Stimulated activated CD8-positive, alpha-beta memory T cell treated with anti-CD3 and anti-CD28 coated beads, Interleukin-7, amount 100 ng/mL, for 24 hours (primary cell): ENCODE results near the gene ZNF724.
"Not testable (repeated sequence)": the region's sequence is repeated elsewhere in the genome, so short reads cannot be mapped to it uniquely, and the experiment has no call there.

Experiments used
- DNase-seq: peaks from one replicate; pipeline ENCODE4 v3.0.0-alpha.2; 2020; ENCODE audit warnings: low read depth

Gene ZNF724

DNA sequence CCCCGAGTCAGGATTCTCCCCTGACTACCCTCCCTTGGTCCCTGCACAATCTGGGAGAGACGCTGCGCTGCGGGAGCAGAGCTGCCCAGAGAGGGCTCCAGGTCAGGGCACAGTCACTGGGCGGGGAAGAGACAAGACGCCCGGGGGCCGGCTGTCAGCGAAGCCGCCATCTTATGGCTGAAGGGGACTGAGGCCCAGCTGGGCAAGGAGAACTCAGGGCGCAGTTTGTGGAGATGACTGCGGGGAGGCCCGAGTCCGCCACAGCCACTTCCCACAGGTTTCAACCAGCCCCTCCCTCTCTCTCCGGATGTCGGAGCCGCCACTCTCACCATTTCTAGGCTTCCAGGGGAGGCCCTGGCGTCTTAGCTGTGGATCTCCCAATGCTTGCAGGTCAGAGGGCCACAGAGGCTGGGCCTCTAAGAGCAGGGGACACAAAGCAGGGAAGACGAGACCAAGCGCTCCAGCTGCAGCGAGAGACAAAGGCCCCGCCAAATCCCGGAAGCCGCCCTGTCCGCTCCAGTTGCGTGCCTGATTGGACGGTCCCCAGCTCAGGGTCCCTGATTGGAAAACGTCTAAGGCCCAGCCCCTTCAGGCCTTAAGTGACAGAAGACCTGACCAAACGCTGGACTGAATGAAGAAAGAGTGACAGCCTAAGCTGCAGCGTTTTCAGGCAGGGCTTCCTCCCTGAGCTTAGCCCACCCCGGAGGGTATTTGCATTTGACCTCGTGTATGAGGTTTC, at the start of gene ZNF724:
TSS of gene ZNF724 (minus strand) at position 484 of the 739 bp plus-strand sequence. CDS start at position 332, 152 bp downstream.
- peak; percentile 78 for DNase-seq

DNA sequence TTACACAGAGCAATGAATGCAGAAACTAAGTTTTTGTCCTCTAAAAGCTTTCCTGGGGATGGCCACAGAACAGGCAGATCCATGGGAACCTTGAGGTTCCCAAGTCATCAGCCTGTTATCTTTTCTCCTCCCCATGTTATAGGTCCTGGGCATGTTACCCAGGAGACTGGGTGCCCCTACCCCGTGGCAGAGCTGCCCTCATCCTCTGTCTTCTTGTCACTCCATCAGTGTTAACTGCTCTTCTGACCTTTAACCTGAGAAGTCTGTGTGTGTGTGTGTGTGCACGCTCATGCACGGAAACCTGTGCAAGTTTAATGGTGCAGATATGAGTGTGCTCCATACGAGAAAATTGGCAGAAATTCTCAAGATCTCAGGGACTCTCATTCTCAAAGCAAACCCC, 43.9 kb upstream of the ZNF724 start:
- DNase-seq = no peak

- not testable (repeated sequence) for DNase-seq
Observed at GRCh38 chr19:23289966-23290365, 39.8 kb upstream of the ZNF724 start.

- no peak for DNase-seq
Observed at GRCh38 chr19:23287620-23288019, 37.4 kb upstream of the ZNF724 start.

DNA sequence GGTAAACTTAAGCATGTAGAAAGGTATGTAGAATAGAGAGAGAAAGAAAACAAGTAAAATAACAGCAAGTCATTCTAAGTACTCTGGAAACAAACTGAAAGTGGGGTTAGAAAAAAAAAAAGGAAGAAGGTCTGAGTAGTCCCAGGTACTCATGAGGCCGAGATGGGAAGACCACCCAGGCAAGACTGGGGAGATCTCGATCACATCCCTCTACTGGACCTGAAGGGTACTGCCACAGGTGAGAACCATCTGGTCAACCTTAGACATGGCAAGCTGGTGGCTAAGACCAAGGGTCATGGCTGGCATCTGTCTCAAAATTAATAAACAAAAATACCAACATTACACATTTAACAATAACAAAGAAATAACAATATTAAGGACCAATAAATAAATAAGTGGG, 36.3 kb upstream of the ZNF724 start:
- no peak for DNase-seq

DNA sequence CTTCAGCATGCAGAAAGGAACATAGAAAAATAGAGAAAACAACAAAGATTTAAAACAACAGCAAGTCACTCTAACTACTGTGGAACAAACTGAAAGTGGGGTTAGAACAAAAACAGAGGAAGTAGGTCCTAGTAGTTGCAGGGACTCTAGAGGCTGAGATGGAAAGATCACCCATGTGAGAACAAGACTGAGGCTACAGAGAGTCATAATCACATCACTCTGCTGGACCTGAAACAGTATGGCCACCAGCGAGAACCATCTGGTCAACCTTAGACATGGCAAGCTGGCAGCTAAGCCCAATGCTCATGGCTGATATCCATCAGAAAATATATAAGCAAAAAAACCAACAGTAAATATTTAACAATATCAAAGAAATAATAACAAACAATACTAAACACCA, 35.8 kb upstream of the ZNF724 start:
- DNase-seq = no peak

DNA sequence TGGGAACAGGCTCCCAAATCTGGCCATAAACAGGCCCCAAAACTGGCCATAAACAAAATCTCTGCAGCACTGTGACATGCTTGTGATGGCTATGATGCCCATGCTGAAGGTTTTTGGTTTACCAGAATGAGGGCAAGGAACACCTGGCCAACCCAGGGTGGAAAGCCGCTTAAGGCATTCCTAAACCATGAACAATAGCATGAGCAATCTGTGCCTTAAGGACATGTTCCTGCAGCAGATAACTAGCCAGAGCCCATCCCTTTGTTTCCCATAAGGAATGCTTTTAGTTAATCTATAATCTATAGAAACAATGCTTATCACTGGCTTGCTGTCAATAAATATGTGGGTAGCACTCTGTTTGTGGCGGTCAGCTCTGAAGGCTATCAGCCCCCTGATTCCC, 35.1 kb upstream of the ZNF724 start:
- DNase-seq = not testable (repeated sequence)

DNA sequence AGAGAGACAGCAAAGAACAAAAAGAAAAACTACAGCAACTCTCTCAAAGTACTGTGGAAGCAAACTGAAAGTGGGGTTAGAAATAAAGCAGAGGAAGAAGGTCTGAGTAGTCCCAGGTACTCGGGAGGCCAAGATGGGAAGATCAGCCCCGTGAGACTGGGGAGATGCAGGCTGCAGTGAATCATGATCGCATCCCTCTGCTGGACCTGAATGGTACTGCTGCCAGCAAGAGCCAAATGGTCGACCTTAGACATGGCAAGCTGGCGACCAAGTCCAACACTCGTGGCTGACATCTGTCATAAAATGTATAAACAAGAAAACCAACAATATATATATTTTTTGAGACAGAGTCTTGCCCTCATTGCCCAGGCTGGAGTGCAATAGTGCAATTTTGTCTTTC, 33.7 kb upstream of the ZNF724 start:
- DNase-seq = peak; percentile 42

GRCh38 chr19:23281663-23282276, 31.6 kb upstream of the ZNF724 start:
- no peak for DNase-seq

DNA sequence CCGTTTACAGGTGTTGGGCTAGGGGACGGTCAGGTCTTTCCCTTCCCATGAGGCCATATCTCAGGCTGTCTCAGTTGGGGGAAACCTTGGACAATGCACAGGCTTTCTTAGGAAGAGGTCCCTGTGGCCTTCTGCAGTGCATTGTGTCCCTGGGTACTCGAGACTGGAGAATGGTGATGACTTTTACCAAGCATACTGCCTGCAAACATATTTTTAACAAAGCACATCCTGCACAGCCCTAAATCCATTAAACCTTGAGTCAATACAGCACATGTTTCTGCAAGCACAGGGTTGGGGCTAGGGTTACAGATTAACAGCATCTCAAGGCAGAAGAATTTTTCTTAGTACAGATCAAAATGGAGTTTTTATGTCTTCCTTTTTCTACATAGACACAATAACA, 27.9 kb upstream of the ZNF724 start:
- DNase-seq = not testable (repeated sequence)

GRCh38 chr19:23273590-23274412, 23.6 kb upstream of the ZNF724 start:
- DNase-seq = peak; percentile 90

DNA sequence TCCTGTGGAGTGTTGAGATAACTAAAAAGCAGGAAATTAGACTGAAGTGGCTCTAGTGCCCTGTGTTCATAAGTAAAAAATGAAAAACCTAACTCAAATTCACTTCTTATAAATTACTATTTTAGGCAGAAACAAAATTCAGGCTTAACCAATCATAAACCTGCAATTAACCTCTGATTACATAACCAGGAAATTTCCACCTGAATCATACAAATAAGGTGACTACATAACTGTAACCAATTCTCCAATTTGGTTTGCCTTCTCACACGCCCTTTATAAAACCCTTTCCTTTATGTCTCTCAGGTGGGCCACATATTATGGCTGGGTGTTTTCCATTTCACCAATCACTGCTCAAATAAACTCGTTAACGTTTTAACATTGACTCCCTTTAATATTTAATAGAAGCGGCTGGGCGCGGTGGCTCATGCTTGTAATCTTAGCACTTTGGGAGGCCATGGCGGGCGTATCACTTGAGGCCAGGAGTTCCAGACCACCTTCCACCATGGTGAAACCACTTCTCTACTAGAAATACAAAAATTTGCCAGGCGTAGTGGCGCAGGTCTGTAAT, 22.9 kb upstream of the ZNF724 start:
- DNase-seq = no peak

GRCh38 chr19:23263870-23264590, 13.8 kb upstream of the ZNF724 start:
- no peak for DNase-seq

- DNase-seq = no peak
Observed at GRCh38 chr19:23263396-23263795, 13.2 kb upstream of the ZNF724 start.

GRCh38 chr19:23262920-23263319, 12.7 kb upstream of the ZNF724 start:
- DNase-seq = no peak

- no peak for DNase-seq
Observed at GRCh38 chr19:23261496-23262020, 11.4 kb upstream of the ZNF724 start.

DNA sequence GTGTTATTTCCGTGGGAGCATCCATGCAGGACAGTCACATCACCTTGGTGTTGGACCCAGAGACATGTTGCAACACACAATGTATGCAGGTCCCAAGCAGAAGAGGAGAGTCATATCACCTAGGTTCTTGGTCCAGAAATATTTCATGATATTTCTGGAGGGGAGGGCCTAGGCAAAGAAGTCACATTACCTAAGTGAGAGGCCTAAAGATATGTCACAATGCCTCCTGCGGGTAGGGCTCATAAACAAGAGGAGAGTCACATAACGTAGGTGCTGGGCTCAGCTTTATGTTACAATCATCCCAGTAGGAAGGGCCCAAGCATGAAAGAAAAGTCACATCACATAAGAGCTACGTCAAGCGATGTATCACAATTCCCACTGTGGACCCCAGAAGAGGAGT, 10.8 kb upstream of the ZNF724 start:
- no peak for DNase-seq

GRCh38 chr19:23259961-23260360, 9.8 kb upstream of the ZNF724 start:
- no peak for DNase-seq

DNA sequence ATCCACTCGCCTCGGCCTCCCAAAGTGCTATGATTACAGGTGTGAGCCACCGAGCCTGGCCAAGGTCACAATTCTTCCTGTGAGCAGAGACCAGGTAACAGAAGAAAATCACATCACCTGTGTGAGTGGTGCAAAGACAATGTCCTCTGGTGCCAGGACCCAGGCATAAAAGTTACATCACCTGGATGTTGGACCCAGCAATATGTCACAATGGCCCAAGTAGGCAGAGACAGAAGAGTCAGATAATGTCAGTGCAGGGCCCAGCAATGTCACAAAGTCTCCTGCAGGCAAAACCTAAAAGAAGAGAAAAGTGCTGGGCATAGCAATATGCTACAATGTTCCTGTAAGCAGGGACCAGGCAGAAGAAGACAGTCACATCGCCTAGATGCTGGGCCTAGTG, 5.5 kb upstream of the ZNF724 start:
- no peak for DNase-seq

GRCh38 chr19:23254141-23254910, 4.1 kb upstream of the ZNF724 start:
- no peak for DNase-seq

GRCh38 chr19:23253256-23253655, 3.1 kb upstream of the ZNF724 start:
- not testable (repeated sequence) for DNase-seq
